Dedifferentiated amniotic fluid mesenchymal stem cell (primary cell): ENCODE measurements around the gene PLXDC2.
"Not testable (repeated sequence)": the region's sequence is repeated elsewhere in the genome, so short reads cannot be mapped to it uniquely, and the experiment has no call there.

Source experiments
- DNase-seq: peaks from one replicate; pipeline ENCODE4 v3.0.0-alpha.2; 2016; ENCODE audit errors: extremely low spot score

Gene PLXDC2

GRCh38 chr10:19816411-19817230 is at the start of gene PLXDC2:
Gene PLXDC2, plus strand, starts transcription at chr10:19816432.
- DNase-seq, result no peak

GRCh38 chr10:19767876-19768275 is 48.4 kb upstream of the PLXDC2 start:
- no peak for DNase-seq

DNA sequence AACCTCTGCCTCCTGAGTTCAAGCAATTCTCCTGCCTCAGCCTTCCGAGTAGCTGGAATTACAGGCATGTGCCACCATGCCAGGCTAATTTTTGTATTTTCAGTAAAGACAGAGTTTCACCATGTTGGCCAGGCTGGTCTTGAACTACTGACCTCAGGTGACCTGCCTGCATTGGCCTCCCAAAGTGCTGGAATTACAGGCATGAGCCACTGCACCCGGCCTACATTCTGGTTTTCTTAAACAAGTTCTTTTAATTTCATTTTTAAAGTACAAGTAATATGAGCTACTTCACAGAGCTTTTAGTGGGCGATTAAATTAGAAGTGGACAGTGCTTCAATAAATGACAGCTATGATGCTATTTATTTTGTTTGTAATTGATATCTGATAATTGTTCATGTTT is 46.4 kb upstream of the PLXDC2 start:
- DNase-seq, result not testable (repeated sequence)

- DNase-seq, result no peak
Observed at GRCh38 chr10:19772972-19773371, 43.3 kb upstream of the PLXDC2 start.

GRCh38 chr10:19775296-19775695 is 40.9 kb upstream of the PLXDC2 start:
- no peak for DNase-seq

DNA sequence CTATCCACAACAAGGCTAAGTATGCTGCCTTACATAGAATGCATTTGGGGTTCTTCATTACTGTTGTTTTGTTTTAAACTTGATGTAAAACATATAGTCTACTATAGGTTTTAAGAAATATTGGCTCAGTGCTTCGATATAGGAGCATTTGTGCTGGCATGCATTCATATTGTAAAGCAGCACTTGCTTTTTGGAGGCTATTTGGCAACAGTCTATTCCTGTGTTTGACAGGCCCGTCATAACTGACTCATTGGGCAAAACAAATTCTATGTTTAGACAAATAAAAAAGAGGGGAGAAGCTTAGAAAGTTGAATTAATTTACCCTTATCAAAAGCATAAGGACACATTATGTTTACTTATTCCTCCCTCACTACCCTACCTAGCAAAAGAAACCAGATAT is 38.4 kb upstream of the PLXDC2 start:
- DNase-seq, result no peak

- DNase-seq, result no peak
Observed at GRCh38 chr10:19778996-19779395, 37.2 kb upstream of the PLXDC2 start.

GRCh38 chr10:19782430-19783089 is 33.7 kb upstream of the PLXDC2 start:
- no peak for DNase-seq

GRCh38 chr10:19783721-19784120 is 32.5 kb upstream of the PLXDC2 start:
- no peak for DNase-seq

DNA sequence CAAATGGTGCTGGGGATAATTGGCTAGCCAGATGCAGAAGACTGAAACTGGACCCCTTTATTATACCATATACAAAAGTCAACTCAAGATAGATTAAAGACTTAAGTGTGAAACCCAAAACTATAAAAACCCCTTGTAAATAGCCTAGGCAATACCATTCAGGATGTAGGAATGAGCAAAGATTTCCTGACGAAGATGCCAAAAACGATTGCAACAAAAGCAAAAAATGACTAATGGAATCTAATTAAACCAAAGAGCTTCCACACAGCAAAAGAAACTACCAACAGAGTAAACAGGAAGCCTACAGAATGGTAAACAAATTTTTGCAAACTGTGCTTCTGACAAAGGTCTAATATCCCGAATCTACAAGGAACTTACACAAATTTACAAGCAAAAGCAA is 30.9 kb upstream of the PLXDC2 start:
- no peak for DNase-seq

DNA sequence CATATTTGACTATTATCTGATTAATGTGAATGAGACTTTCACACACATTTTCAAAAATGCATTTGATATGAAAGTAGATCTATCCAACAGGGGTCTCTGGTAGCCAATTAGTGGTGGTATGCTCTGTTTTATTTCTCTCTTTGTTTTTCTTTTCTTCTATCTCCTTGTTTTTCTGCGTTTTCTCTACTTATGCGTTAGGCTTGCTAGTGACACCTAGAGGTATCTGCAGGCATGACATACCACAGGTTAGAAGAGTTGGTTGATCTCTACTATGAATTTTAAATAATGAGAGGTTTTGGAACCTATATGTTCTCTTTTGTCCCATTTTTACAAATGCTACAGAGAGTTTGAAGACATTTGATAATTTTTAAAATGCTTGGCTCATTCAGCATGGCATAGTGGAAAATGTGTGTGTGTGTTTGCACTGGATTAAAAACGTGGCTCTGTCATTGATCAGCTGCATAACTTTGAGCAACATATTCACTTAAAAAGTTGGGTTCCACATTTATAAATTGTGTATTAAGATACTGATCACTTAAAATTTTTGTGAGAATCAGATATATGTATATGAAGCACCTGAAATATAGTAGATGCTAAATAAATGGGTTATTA is 28.1 kb upstream of the PLXDC2 start:
- peak; percentile 24 for DNase-seq

DNA sequence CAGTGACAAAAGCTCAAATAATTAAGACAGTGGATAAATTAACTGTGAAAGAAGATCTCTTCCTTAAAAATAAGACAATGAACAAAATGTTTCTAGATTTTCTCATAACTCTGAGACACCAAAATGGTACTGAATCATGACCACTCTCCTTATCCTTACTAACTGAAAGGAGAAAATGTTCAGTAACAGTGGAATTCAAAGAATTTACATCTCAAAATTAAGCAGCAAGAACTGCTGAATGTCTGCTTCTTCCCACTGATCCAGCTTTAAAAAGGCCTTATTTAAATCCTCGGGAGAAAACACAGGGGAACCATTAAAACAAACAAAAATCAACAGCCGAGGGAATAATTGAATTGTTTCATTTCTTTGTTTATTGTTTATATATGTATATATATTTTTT is 27.3 kb upstream of the PLXDC2 start:
- DNase-seq, result no peak

DNA sequence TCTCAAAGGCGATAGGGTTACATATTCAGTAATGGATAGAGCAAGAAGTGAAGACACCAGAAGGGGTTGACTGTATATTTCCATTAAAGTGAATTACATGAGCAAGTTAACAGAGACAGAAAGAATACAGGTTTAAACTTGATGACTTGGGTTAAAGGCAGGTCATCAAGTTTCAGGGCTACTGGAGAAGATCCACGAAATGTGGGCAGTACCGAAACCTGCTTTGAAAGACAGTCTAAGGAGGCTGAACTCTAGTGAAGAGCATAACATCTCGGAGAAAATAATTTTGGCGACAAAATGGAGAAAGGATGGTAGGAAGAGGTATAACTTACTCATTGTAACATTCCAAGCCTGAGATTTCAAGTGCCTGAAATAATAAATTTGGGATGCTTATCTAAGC is 26.6 kb upstream of the PLXDC2 start:
- no peak for DNase-seq

GRCh38 chr10:19791032-19791431 is 25.2 kb upstream of the PLXDC2 start:
- no peak for DNase-seq

- no peak for DNase-seq
Observed at GRCh38 chr10:19795684-19796083, 20.5 kb upstream of the PLXDC2 start.

DNA sequence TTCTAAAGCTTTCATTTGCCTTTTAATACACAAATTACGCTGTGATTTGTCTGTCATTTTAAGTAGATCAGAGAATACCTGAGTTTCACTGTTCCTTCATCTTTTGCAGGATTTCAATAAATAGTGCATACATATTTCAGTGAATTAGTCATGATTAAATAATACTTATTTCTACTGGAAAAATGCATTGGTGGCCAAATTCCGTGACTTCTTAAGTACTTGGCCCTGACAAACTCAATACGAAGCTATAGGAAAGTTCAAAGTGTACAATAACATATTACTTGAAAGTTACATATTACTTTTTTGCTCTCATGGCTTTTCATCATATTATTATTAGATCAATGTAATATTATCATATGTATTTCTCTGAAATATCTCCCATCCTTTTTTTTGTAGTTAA is 16.1 kb upstream of the PLXDC2 start:
- DNase-seq, result no peak

GRCh38 chr10:19801369-19801768 is 14.9 kb upstream of the PLXDC2 start:
- no peak for DNase-seq

DNA sequence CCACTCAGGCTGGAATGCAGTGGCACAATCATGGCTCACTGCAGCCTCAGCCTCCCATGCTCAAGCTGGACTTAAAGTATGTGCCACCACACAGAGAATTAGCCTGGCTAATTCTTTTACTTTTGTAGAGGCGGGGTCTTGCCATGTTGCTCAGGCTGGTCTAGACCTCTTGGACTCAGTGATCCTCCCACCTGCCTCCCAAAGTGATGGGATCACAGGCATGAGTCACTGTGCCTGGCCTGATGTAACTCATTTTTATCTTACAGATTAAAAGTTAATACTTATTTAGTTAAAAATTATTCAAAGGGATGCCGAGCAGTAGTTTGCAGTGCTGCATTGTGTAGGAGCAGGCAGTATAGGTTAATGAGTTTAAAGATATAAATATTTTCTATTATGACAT is 12.6 kb upstream of the PLXDC2 start:
- DNase-seq, result no peak

DNA sequence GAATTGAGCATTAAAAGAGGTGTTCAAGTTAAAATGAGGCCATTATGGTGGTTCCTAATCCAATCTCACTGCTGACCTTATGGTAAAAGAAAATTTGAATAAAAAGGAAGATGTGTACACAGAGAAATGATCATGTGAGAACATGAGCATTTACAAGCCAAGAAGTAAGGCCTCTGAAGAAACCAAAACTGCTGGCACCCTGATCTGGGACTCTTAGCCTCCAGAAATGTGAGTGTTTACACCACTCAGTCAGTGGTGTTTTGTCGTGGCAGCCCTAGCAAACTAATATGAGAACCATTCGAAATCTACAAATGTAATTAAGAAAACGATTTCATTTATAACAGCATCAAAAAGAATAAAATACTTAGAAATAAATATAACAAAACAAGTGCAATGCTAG is 6.8 kb upstream of the PLXDC2 start:
- no peak for DNase-seq

DNA sequence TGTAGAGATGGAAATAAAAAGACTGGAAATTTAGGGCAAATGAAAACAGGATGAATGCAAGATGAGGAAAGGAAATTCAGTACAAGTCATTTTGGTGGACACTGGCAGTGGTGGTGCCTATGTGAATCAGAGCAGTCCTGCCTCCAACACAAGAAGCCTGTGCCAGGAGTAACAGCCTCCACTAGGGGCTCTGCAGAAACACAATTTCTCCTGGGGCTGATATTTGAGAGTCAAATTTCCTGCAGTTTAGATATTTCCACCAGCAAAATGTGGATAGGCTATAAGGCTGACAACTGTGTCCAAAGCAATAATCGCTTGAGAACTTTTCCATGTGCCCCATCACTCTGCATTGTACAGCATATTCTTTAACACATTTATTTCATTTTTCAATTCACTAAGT is 4.7 kb upstream of the PLXDC2 start:
- no peak for DNase-seq

GRCh38 chr10:19812976-19813375 is 3.3 kb upstream of the PLXDC2 start:
- no peak for DNase-seq

DNA sequence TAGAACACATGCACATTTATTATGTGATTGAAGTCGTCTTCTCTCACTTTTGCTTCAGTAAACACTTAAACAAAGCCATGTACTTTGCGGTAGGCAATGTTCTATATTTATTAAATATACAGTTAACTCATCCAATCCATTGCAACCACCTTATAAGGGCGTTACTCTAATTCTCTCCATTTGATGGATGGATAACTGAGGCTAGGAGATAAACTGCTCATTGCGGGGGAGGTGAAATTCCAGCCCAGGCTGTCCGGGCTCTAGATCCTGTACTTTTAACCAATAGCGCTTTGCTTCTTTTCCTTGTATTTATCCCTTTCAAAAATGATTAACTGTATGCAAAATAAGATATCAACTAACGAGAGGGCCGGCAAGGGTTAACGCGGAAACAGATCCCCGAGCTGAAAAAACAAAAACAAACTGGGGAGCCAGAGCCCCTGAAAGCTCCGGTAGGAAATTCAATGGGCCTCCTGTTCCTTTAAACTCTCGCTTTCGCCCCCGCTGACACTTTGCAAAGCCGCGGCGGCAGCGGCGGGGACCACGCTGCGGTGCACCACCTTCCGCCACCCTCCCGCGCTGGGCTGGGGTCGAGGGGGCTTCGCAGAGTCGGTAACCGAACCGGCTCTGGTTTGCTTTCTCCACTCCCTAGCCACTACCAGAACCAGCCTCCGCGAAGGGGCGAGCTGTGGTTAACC is 1.0 kb upstream of the PLXDC2 start:
- DNase-seq, result no peak
